Measurements from ENCODE around the gene LAX1. TPM values are rescaled to one million over a fixed set of nuclear protein-coding genes. Genes with fewer than 3 reads are reported as not detected.
"Not testable (repeated sequence)": the region's sequence is repeated elsewhere in the genome, so short reads cannot be mapped to it uniquely, and the experiment has no call there.

LAX1 gene
- total and polyA plus RNA-seq, 7 experiments from 2014 or later, result 12.9 to 38.6 (median 18.6) TPM

DNA sequence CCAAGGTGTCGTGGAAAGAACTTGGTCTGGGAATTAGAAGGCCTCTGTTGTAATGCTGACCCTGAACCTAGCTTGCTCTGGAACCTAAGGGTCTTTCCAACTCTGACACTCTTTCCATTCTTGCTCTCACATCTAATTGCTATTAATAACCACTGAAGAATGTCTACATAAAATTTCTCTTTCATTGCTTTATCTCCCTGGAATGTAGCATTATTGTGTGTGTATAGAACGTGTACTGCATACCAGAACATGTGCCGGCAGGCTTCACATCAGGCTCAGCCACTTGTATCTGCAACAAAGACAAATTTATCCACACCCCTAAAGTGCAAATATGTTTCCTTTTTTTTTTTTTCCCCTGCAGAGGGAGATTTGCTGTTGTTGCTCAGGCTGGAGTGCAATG lies 13.9 kb upstream of the LAX1 start:
- Histone ChIP-seq H3K9me3 (ENCODE audit: control insufficient read depth in 2 of 3, low read length in 3 of 3) (no peaks in the 10 kb centered on the region), H3K4me3 (ENCODE audit: low read length) (no peak overlapping the region), H3K36me3 (ENCODE audit: control insufficient read depth in 2 of 3, insufficient read depth in 3 of 3, low read length in 3 of 3) (no peaks in the 10 kb centered on the region), H3K27me3 (ENCODE audit: control insufficient read depth in 2 of 2, insufficient read depth in 2 of 2, low read length in 2 of 2) (no peaks in the 10 kb centered on the region), H3K27ac (ENCODE audit: low read depth, low read length) (no peak overlapping the region), H3K4me1 (ENCODE audit: control insufficient read depth in 2 of 2, insufficient read depth in 2 of 2, low read length in 2 of 2) (peaks cover 13 to 21% of the 10 kb centered on the region in 2 donors)
- no peak overlapping the region for H3K4me3 Mint-ChIP-seq
- intact Hi-C loops (cut with micrococcal nuclease), result no loop called here
- peaks cover 0 to 4% (median 0%) of the 10 kb centered on the region in 11 donors for H3K9me3 Mint-ChIP-seq
- ChIA-PET CTCF (no interaction called here), POLR2A (no interaction called here)
- peaks cover 0 to 6% (median 0%) of the 10 kb centered on the region in 5 donors for H3K36me3 Mint-ChIP-seq
- DNase-seq, result no peak
- peaks cover 13 to 28% (median 19%) of the 10 kb centered on the region in 7 donors for H3K4me1 Mint-ChIP-seq
- H3K27me3 Mint-ChIP-seq, result no peaks in the 10 kb centered on the region
- no peak for ATAC-seq
- peak overlapping the region in 1 of 9 donors; percentile 57 for H3K27ac Mint-ChIP-seq

DNA sequence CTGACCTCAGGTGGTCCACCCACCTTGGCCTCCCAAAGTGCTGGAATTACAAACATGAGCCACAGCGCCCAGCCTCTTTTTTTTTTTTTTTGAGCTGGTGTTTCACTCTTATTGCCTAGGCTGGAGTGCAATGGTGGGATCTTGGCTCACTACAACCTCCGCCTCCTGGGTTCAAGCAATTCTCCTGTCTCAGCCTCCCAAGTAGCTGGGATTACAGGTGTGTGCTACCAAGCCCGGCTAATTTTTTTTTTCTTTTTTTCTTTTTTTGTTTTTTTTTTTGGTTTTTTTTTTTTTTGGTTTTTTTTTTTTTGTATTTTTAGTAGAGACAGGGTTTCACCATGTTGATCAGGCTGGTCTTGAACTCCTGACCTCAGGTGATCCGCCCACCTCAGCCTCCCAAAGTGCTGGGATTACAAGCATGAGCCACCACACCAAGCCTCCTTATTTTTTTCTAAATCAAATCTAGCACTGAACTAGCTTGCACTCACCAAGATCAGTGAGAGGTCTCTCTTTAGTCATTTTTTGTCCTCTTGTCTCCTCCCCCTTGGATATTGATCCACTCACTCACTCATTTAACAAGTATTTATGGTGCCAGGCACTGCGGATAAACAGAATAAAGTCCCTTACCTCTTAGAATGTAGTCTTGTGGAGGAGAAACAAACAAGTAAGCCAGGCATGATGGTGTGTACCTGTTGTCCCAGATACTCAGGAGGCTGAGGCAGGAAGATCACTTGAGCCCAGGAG lies 13.2 kb upstream of the LAX1 start:
- H3K36me3 Mint-ChIP-seq; intact Hi-C loops (cut with micrococcal nuclease); H3K4me3 Mint-ChIP-seq; ATAC-seq; H3K27me3 Mint-ChIP-seq; H3K9me3 ChIP-seq (ENCODE audit: control insufficient read depth in 2 of 3, low read length in 3 of 3); H3K27ac ChIP-seq (ENCODE audit: low read depth, low read length); H3K4me3 ChIP-seq (ENCODE audit: low read length); H3K27me3 ChIP-seq (ENCODE audit: control insufficient read depth in 2 of 2, insufficient read depth in 2 of 2, low read length in 2 of 2); H3K36me3 ChIP-seq (ENCODE audit: control insufficient read depth in 2 of 3, insufficient read depth in 3 of 3, low read length in 3 of 3); H3K9me3 Mint-ChIP-seq; POLR2A ChIA-PET; DNase-seq: not testable (repeated sequence)
- Mint-ChIP-seq H3K4me1 (peaks cover 17 to 33% (median 23%) of the 10 kb centered on the region in 7 donors), H3K27ac (peak overlapping the region in 2 of 9 donors; percentile 22 to 59)
- peaks cover 13 to 21% of the 10 kb centered on the region in 2 donors for H3K4me1 ChIP-seq (ENCODE audit: control insufficient read depth in 2 of 2, insufficient read depth in 2 of 2, low read length in 2 of 2)
- CTCF ChIA-PET, result interaction anchor here (0.7 to 0.9 kb wide), 3 partner anchors 10 to 245 kb away, joined by 3 to 6 read pairs (median 3); no protein-coding TSS in a partner anchor

DNA sequence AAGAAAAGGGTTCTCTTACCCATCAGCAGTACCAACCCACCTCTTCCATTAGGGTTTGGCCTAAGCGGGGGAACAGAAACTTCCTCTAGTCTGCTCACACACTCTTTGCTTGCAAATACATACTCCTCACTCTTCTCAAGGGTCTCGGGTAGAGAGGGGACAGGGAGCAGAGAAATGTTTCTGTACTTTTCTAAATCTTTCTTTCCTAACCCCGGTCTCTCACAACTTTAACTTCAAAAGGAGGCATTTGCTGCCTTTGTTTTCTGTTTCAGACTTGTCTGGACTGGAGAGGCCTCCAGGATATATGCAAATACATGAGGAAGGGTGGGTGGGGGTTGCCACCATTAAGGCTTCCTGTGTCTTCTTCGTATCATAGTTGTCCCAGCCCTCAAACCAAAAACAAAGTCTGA lies 10.5 kb upstream of the LAX1 start:
- Histone ChIP-seq H3K36me3 (ENCODE audit: control insufficient read depth in 2 of 3, insufficient read depth in 3 of 3, low read length in 3 of 3) (no peaks in the 10 kb centered on the region), H3K27ac (ENCODE audit: low read depth, low read length) (peak overlapping the region; percentile 60), H3K4me1 (ENCODE audit: control insufficient read depth in 2 of 2, insufficient read depth in 2 of 2, low read length in 2 of 2) (peaks cover 13 to 21% of the 10 kb centered on the region in 2 donors), H3K9me3 (ENCODE audit: control insufficient read depth in 2 of 3, low read length in 3 of 3) (no peaks in the 10 kb centered on the region), H3K27me3 (ENCODE audit: control insufficient read depth in 2 of 2, insufficient read depth in 2 of 2, low read length in 2 of 2) (no peaks in the 10 kb centered on the region), H3K4me3 (ENCODE audit: low read length) (no peak overlapping the region)
- DNase-seq (peak in 6 of 9 donors; percentile 16 to 34 (median 26)), ATAC-seq (peak; percentile 54)
- Mint-ChIP-seq H3K27ac (peak overlapping the region; percentile 72 to 94 (median 88)), H3K27me3 (no peaks in the 10 kb centered on the region), H3K4me3 (peak overlapping the region; percentile 18 to 76 (median 62)), H3K9me3 (peaks cover 0 to 2% (median 0%) of the 10 kb centered on the region in 11 donors), H3K4me1 (peaks cover 18 to 38% (median 28%) of the 10 kb centered on the region in 7 donors), H3K36me3 (no peaks in the 10 kb centered on the region)
- intact Hi-C loops (cut with micrococcal nuclease), result loop anchor here (1.0 kb wide), 2 partner anchors 10 to 11 kb away; partner anchors contain the start of gene LAX1 (in 1 of the 2)
- ChIA-PET POLR2A (interaction anchor here (2.0 kb wide), 1 partner anchor 11 kb away, joined by 9 read pairs; the partner anchor contains the start of gene LAX1), CTCF (no interaction called here)

DNA sequence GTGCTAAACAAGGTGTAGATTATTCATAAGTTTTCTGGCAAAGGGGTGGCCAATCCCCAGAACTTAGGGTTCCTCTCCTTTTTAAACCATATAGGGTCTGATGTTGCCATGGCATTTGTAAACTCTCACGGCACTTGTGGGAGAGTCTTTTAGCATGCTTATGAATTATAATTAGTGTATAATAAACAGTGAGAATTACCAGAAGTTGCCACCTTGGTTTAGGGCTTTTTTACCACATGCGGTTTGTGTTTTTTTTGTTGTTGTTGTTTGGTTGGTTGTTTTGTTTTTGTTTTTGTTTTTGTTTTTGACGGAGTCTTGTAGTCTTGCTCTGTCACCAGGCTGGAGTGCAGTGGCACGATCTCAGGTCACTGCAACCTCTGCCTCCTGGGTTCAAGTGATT lies 8.9 kb upstream of the LAX1 start:
- H3K4me1 ChIP-seq (ENCODE audit: control insufficient read depth in 2 of 2, insufficient read depth in 2 of 2, low read length in 2 of 2), result peaks cover 13 to 21% of the 10 kb centered on the region in 2 donors
- DNase-seq, result no peak
- no peak overlapping the region for H3K4me3 ChIP-seq (ENCODE audit: low read length)
- ChIA-PET POLR2A (interaction anchor here (2.0 kb wide), 1 partner anchor 9 kb away, joined by 9 read pairs; the partner anchor contains the start of gene LAX1), CTCF (interaction anchor here (0.7 kb wide), 1 partner anchor 8 kb away, joined by 3 read pairs; no protein-coding TSS in a partner anchor)
- no peaks in the 10 kb centered on the region for H3K9me3 ChIP-seq (ENCODE audit: control insufficient read depth in 2 of 3, low read length in 3 of 3)
- H3K36me3 ChIP-seq (ENCODE audit: control insufficient read depth in 2 of 3, insufficient read depth in 3 of 3, low read length in 3 of 3), result no peaks in the 10 kb centered on the region
- Mint-ChIP-seq H3K27ac (peak overlapping the region in 2 of 9 donors; percentile 8 to 41), H3K4me1 (peaks cover 20 to 45% (median 36%) of the 10 kb centered on the region in 7 donors), H3K9me3 (peaks cover 0 to 2% (median 0%) of the 10 kb centered on the region in 11 donors), H3K4me3 (peak overlapping the region in 1 of 10 donors; percentile 29), H3K27me3 (no peaks in the 10 kb centered on the region), H3K36me3 (no peaks in the 10 kb centered on the region)
- ATAC-seq, result peak; percentile 48
- H3K27me3 ChIP-seq (ENCODE audit: control insufficient read depth in 2 of 2, insufficient read depth in 2 of 2, low read length in 2 of 2), result no peaks in the 10 kb centered on the region
- intact Hi-C loops (cut with micrococcal nuclease), result no loop called here
- no peak overlapping the region for H3K27ac ChIP-seq (ENCODE audit: low read depth, low read length)

DNA sequence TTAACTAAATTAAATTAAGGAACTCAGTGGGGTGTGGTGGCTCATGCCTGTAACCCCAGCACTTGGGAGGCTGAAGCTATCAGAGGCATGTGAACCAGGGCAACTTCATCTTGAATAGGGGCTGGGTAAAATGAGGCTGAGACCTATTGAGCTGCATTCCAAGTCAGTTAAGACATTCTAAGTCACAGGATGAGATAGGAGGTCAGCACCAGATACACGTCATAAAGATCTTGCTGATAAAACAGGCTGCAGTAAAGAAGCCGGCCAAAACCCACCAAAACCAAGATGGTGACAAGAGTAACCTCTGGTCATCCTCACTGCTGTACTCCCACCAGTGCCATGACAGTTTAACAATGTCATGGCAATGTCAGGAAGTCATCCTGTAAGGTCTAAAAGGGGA lies 6.2 kb upstream of the LAX1 start:
- H3K27me3 ChIP-seq (ENCODE audit: control insufficient read depth in 2 of 2, insufficient read depth in 2 of 2, low read length in 2 of 2); H3K27ac ChIP-seq (ENCODE audit: low read depth, low read length); H3K4me3 ChIP-seq (ENCODE audit: low read length); H3K9me3 Mint-ChIP-seq; CTCF ChIA-PET; H3K36me3 Mint-ChIP-seq; ATAC-seq; DNase-seq; H3K27me3 Mint-ChIP-seq; H3K36me3 ChIP-seq (ENCODE audit: control insufficient read depth in 2 of 3, insufficient read depth in 3 of 3, low read length in 3 of 3); POLR2A ChIA-PET; H3K9me3 ChIP-seq (ENCODE audit: control insufficient read depth in 2 of 3, low read length in 3 of 3); intact Hi-C loops (cut with micrococcal nuclease): not testable (repeated sequence)
- peaks cover 27 to 34% of the 10 kb centered on the region in 2 donors for H3K4me1 ChIP-seq (ENCODE audit: control insufficient read depth in 2 of 2, insufficient read depth in 2 of 2, low read length in 2 of 2)
- peak overlapping the region in 2 of 9 donors; percentile 17 to 76 for H3K27ac Mint-ChIP-seq
- peak overlapping the region in 1 of 10 donors; percentile 10 for H3K4me3 Mint-ChIP-seq
- H3K4me1 Mint-ChIP-seq, result peaks cover 27 to 54% (median 47%) of the 10 kb centered on the region in 7 donors

DNA sequence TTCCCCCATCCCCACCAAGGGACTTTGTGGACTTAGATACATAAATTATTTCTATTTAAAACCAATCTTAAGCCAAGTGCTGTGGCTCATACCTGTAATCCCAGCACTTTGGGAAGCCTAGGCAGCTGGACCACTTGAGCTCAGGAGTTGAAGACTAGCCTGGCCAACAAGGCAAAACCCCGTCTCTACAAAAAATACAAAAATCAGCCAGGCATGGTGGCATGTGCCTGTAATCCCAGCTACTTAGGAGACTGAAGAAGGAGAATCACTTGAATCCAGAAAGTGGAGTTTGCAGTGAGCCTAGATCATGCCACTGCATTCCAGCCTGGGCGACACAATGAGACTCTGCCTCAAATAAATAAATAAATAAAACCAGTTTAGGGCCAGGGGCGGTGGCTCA lies 4.5 kb upstream of the LAX1 start:
- H3K27me3 Mint-ChIP-seq, result no peaks in the 10 kb centered on the region
- Histone ChIP-seq H3K36me3 (ENCODE audit: control insufficient read depth in 2 of 3, insufficient read depth in 3 of 3, low read length in 3 of 3) (no peaks in the 10 kb centered on the region), H3K4me1 (ENCODE audit: control insufficient read depth in 2 of 2, insufficient read depth in 2 of 2, low read length in 2 of 2) (peaks cover 25 to 28% of the 10 kb centered on the region in 2 donors), H3K27me3 (ENCODE audit: control insufficient read depth in 2 of 2, insufficient read depth in 2 of 2, low read length in 2 of 2) (no peaks in the 10 kb centered on the region), H3K4me3 (ENCODE audit: low read length) (no peak overlapping the region), H3K27ac (ENCODE audit: low read depth, low read length) (no peak overlapping the region), H3K9me3 (ENCODE audit: control insufficient read depth in 2 of 3, low read length in 3 of 3) (no peaks in the 10 kb centered on the region)
- H3K27ac Mint-ChIP-seq, result peak overlapping the region in 6 of 9 donors; percentile 1 to 76 (median 41)
- H3K9me3 Mint-ChIP-seq, result no peaks in the 10 kb centered on the region
- peaks cover 24 to 59% (median 49%) of the 10 kb centered on the region in 7 donors for H3K4me1 Mint-ChIP-seq
- peaks cover 0 to 5% (median 0%) of the 10 kb centered on the region in 5 donors for H3K36me3 Mint-ChIP-seq
- ChIA-PET POLR2A (no interaction called here), CTCF (interaction anchor here (0.7 kb wide), 1 partner anchor 135 kb away, joined by 3 read pairs; no protein-coding TSS in a partner anchor)
- DNase-seq (no peak), ATAC-seq (no peak)
- no peak overlapping the region for H3K4me3 Mint-ChIP-seq
- intact Hi-C loops (cut with micrococcal nuclease), result loop anchor here in 1 of 2 donors (10.0 kb wide), 1 partner anchor 486 kb away; no protein-coding TSS in a partner anchor

Data from naive thymus-derived CD4-positive, alpha-beta T cell (primary cell).